SH-SY5Y (cell line): ENCODE data around the gene LTV1.

Experiments used
- GATA2 ChIP-seq: IDR thresholded peaks from 2 replicates; pipeline ENCODE4 v1.6.1; 2011; ENCODE audit warnings: mild to moderate bottlenecking, low read depth, low read length
- GATA3 ChIP-seq: IDR thresholded peaks from 2 replicates; pipeline ENCODE4 v1.6.1; 2011; ENCODE audit warnings: low read depth, mild to moderate bottlenecking, low read length, moderate library complexity

GRCh38 chr6:143872201-143872600 is 29.1 kb downstream of the LTV1 start:
- TF ChIP-seq GATA2 = no peak
- TF ChIP-seq GATA3 = no peak
